ENCODE results near the gene TMX3.

TMX3 gene

GRCh38 chr18:68739462-68739861, 24.6 kb upstream of the TMX3 start:
- Histone ChIP-seq H3F3A (ENCODE audit: control insufficient read depth, insufficient read depth) (no peaks in the 10 kb centered on the region), H3K4me1 (ENCODE audit: control insufficient read depth, low read length) (no peaks in the 10 kb centered on the region), H3K27me3 (ENCODE audit: control insufficient read depth, low read length) (peaks cover 3% of the 10 kb centered on the region; the same call in 1 of the 2 replicates), H3K27ac (ENCODE audit: low read depth, low read length) (no peak overlapping the region), H3K4me3 (ENCODE audit: low read length) (no peak overlapping the region), H3K9me3 (ENCODE audit: control insufficient read depth, insufficient read depth, low read length) (no peaks in the 10 kb centered on the region), H3K9me2 (replicated peaks; ENCODE audit: control insufficient read depth, low read length) (no peaks in the 10 kb centered on the region), H3K36me3 (ENCODE audit: control insufficient read depth, low read length) (no peaks in the 10 kb centered on the region), H4K20me1 (ENCODE audit: control insufficient read depth, insufficient read depth, low read depth, low read length) (no peaks in the 10 kb centered on the region), H3K79me2 (ENCODE audit: control insufficient read depth, low read length) (no peaks in the 10 kb centered on the region), H3K4me2 (ENCODE audit: low read length) (no peak overlapping the region)
- TF ChIP-seq, protein P1, sequence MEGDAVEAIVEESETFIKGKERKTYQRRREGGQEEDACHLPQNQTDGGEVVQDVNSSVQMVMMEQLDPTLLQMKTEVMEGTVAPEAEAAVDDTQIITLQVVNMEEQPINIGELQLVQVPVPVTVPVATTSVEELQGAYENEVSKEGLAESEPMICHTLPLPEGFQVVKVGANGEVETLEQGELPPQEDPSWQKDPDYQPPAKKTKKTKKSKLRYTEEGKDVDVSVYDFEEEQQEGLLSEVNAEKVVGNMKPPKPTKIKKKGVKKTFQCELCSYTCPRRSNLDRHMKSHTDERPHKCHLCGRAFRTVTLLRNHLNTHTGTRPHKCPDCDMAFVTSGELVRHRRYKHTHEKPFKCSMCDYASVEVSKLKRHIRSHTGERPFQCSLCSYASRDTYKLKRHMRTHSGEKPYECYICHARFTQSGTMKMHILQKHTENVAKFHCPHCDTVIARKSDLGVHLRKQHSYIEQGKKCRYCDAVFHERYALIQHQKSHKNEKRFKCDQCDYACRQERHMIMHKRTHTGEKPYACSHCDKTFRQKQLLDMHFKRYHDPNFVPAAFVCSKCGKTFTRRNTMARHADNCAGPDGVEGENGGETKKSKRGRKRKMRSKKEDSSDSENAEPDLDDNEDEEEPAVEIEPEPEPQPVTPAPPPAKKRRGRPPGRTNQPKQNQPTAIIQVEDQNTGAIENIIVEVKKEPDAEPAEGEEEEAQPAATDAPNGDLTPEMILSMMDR (IDR thresholded peaks at IDR 0.05; ENCODE audit: low read depth, low read length, poor library complexity, severe bottlenecking) = no peak
- no peak for TF ChIP-seq EZH2phosphoT487 (IDR thresholded peaks at IDR 0.05; ENCODE audit: borderline replicate concordance, low read length)

GRCh38 chr18:68738564-68738963, 23.7 kb upstream of the TMX3 start:
- H4K20me1 ChIP-seq (ENCODE audit: control insufficient read depth, insufficient read depth, low read depth, low read length) = no peaks in the 10 kb centered on the region
- no peaks in the 10 kb centered on the region for H3K9me3 ChIP-seq (ENCODE audit: control insufficient read depth, insufficient read depth, low read length)
- TF ChIP-seq EZH2phosphoT487 (IDR thresholded peaks at IDR 0.05; ENCODE audit: borderline replicate concordance, low read length) = no peak
- TF ChIP-seq, protein P1 (IDR thresholded peaks at IDR 0.05; ENCODE audit: low read depth, low read length, poor library complexity, severe bottlenecking) = no peak
- no peak overlapping the region for H3K4me3 ChIP-seq (ENCODE audit: low read length)
- no peaks in the 10 kb centered on the region for H3K79me2 ChIP-seq (ENCODE audit: control insufficient read depth, low read length)
- H3K4me1 ChIP-seq (ENCODE audit: control insufficient read depth, low read length) = no peaks in the 10 kb centered on the region
- no peaks in the 10 kb centered on the region for H3K36me3 ChIP-seq (ENCODE audit: control insufficient read depth, low read length)
- no peak overlapping the region for H3K27ac ChIP-seq (ENCODE audit: low read depth, low read length)
- H3K9me2 ChIP-seq (replicated peaks; ENCODE audit: control insufficient read depth, low read length) = no peaks in the 10 kb centered on the region
- no peak overlapping the region for H3K4me2 ChIP-seq (ENCODE audit: low read length)
- peaks cover 3% of the 10 kb centered on the region; the same call in 1 of the 2 replicates for H3K27me3 ChIP-seq (ENCODE audit: control insufficient read depth, low read length)
- no peaks in the 10 kb centered on the region for H3F3A ChIP-seq (ENCODE audit: control insufficient read depth, insufficient read depth)

DNA sequence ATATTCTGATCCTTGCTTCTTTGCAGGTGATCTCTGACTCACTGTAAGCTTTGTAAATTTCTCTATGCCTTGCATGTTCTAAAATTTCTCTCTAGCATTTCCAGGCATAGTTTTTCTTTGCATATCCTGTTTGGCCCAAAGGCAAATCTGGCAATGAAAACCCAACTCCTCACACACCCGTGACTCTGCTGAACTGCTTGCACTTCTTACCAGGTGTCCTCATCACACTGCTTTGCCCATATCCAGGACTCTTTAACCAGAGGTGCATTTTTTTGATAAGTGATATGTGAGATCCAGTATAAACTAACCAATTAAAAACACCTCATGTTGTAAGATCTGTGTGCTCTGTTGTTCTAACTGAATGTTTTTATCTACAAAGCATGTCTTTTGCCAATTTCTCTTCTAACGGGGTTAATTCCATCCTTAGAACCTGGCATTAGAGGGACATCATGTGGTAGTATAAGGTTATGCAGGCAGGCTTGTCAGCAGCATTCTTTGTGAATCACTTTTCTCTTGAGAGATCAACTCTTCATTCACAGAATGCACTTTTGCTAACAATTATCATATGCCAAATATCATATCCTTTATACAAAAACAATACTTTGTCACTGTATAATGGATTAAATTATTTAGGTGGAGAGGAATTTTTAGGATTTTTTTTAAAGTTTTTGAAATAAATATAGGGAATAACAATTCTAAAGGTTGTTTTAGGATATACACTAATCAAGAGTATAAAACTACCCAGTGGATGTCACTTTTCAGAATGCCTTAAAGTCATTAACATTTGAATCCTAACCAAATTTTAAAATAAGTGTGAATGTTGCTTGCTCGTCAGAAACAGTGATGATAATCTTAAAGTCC, 20.8 kb upstream of the TMX3 start:
- Histone ChIP-seq H3K4me1 (ENCODE audit: control insufficient read depth, low read length) (no peaks in the 10 kb centered on the region), H3K36me3 (ENCODE audit: control insufficient read depth, low read length) (no peaks in the 10 kb centered on the region), H3K4me3 (ENCODE audit: low read length) (no peak overlapping the region), H3K27me3 (ENCODE audit: control insufficient read depth, low read length) (peaks cover 3% of the 10 kb centered on the region; the same call in 1 of the 2 replicates), H3K27ac (ENCODE audit: low read depth, low read length) (no peak overlapping the region), H3K9me3 (ENCODE audit: control insufficient read depth, insufficient read depth, low read length) (no peaks in the 10 kb centered on the region), H3K79me2 (ENCODE audit: control insufficient read depth, low read length) (no peaks in the 10 kb centered on the region), H3K9me2 (replicated peaks; ENCODE audit: control insufficient read depth, low read length) (no peaks in the 10 kb centered on the region), H3K4me2 (ENCODE audit: low read length) (no peak overlapping the region), H4K20me1 (ENCODE audit: control insufficient read depth, insufficient read depth, low read depth, low read length) (no peaks in the 10 kb centered on the region), H3F3A (ENCODE audit: control insufficient read depth, insufficient read depth) (no peaks in the 10 kb centered on the region)
- no peak for TF ChIP-seq EZH2phosphoT487 (IDR thresholded peaks at IDR 0.05; ENCODE audit: borderline replicate concordance, low read length)
- TF ChIP-seq, protein P1 (IDR thresholded peaks at IDR 0.05; ENCODE audit: low read depth, low read length, poor library complexity, severe bottlenecking) = peak; percentile 66
